GM21723 (cell line): ENCODE data around the gene DYRK1A.

Source experiments
- ATAC-seq: cut with Tn5 transposase; IDR thresholded peaks from one replicate; pipeline ENCODE4 v1.9.1; 2021; ENCODE audit warnings: mild to moderate bottlenecking, moderate library complexity; ENCODE audit not compliant: unreplicated experiment

DYRK1A gene

DNA sequence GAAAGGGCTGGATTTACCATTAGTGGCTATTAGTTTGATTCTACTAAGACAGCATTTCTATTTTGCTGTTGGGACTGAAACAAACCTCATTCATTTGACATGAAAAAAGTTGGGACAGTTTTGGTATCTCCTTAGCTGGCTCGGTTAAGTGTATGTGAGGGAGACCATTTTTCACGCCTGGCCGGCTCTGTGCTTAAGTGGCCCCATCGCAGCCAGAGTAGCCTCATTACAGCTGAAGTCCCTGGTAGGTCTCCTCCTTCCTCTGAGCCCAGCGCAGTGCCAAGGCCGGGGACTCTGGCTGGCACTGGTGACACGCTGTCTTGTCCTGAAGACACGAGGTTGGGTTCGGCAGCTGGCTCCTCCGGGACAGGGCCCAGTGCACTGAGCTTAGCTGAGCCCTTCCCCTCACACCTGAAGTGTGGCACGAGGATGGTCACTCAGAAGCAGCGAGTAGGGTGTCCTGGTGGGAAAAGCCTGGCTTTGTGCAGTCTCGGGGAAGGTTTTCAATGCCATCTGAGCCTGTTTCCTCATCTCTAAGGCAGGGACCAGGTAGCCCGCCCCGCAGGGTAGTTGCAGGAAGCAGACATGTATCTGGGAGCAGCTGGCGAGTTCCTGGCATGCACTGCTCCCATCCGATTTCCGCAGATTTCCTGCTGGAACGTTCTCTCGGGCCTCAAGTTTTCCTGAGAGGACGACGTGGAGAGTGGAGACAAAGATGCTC is 196.5 kb downstream of the DYRK1A start:
- peak; percentile 15 for ATAC-seq

DNA sequence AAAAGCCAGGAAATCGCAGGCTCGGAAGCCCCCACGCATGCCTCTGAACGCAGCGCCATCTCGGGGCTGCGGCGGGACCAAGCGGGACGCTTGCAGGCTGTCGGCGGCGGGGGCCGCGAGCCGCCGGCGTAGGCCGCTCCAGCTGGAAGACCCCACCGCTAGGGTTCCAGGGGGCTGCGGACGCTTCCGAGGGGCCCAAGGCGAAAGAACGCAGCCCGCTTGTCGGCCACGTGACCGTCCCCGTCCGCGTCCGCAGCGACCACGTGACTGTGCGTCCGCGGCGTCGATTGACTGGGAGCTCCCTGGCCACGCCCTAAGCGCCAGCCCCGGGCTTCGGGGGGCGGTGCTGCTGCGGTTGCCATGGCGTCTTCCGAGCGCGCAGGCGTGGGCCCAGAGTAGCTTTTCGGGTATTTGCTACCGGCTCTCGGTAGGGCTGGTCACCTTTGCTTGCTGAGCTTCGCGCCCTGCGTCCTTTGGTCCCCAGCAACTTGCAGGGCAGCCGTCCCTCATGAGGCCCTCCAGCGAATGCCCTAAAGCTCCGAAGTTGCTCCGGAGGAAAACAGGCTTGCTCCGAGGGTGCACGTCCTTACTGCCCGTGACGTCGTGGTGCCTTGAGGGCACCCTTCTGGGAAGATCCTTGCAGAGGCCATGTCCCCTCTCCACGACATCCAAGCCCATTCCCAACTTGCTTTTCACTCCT is 197.2 kb downstream of the DYRK1A start:
- ATAC-seq: peak; percentile 83

- ATAC-seq: peak; percentile 57
Observed at GRCh38 chr21:37564341-37564923, 197.9 kb downstream of the DYRK1A start.

DNA sequence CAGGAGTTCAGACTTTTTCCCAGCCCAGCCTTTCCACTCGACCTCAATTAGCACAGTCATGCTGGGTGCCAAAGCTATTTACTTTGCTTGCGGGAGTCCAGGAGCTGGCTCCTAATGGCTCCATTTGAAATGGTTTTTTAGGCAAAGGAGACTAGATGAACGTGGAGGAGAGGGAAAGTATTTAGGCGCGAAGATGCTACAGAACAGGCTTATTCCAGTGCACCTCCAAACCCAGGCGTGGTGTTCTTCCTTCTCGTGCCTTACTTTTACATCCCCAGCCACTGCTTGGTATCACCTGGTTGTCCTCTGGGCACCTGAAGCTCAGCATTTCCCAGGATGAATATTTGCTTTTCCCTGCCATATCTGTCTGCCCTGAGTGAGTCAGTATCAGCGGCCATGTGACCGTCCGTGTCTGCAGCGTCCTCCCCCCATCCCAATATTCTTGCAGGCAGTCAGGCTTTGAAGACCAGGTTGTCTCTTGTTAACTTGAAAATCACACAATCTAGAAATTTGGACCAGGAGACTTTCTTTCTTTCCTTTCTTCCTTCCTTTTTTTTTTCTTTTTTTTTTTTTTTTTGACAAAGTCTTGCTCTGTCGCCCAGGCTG is 198.5 kb downstream of the DYRK1A start:
- ATAC-seq: no peak

GRCh38 chr21:37565530-37566223 is 199.1 kb downstream of the DYRK1A start:
- no peak for ATAC-seq

GRCh38 chr21:37566790-37567615 is 200.4 kb downstream of the DYRK1A start:
- no peak for ATAC-seq

DNA sequence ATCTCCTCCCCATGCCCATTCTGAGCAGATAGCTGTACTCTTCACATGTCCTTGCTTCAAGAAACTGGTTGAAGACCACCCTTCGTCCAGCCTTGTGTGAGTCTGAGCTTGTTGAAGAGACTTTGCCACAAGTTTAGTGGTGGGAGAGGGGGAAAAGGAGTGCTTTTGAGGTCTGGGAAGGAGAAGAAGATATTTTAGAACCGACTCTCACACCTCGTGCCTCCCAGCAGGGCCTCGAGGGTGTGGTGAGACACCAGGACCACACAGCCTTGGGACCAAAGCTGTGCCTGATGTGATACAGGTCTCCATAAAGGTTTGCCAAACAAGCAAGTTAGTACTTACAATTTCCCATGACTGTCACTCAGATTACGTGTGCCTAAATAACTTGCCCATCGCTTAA is 201.8 kb downstream of the DYRK1A start:
- no peak for ATAC-seq

- ATAC-seq: no peak
Observed at GRCh38 chr21:37568916-37569315, 202.3 kb downstream of the DYRK1A start.

GRCh38 chr21:37571442-37571841 is 204.9 kb downstream of the DYRK1A start:
- no peak for ATAC-seq

DNA sequence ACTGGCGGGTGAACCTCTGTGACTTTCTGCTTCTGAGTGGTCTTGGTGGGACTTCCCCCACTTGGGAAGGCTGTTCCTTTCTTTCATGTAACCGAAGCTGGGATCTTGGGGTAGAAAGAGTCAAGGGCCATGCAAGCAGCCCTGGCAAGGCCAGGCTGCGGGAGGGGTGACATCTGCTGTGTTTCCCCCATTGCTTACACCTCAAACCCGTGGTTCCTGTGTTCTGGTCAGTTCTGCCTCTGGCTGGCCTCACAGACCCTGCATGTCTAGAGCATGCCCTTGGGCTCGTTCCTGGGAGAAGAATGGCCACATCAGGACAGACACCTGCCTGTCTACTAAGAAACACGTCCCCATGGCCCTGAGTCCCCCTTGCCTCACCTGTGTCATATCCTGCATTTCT is 207.7 kb downstream of the DYRK1A start:
- no peak for ATAC-seq

GRCh38 chr21:37574751-37575150 is 208.2 kb downstream of the DYRK1A start:
- ATAC-seq: no peak

DNA sequence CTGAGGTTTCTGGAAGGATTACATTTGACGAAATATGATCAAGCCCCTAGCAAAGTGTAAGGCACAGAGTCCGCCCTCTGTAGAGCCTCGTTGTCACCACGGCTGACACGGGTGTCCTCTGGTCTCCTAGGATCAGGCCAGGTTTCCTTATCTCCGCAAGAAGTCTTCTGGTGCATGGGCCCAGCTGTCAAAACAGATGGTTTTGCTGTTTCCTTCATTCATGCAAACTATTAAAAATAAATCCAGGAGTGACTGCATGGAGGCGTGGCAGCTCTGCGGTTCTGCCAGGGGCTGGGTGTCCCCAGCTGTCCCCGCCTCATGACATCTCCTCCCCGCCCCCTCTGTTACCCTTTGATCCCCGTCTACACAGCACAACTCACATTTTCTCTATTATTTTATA is 209.0 kb downstream of the DYRK1A start:
- ATAC-seq: no peak
